Stimulated activated CD4-positive, alpha-beta T cell treated with anti-CD3 and anti-CD28 coated beads, TNF-alpha, amount 100 ng/mL, for 48 hours (primary cell): Measurements from ENCODE around the gene CRYGS.
"Not testable (repeated sequence)": the region's sequence is repeated elsewhere in the genome, so short reads cannot be mapped to it uniquely, and the experiment has no call there.

Experiments used
- DNase-seq, 3 donors: peaks; one replicate each; pipeline ENCODE4 v3.0.0-alpha.2; 2020; ENCODE audit warnings: low read depth in 3 of 3

Gene CRYGS

GRCh38 chr3:186544281-186544680, at the start of gene CRYGS:
Gene CRYGS (minus strand): TSS chr3:186544380. CDS start chr3:186544326, 54 bp downstream.
- no peak for DNase-seq

GRCh38 chr3:186593862-186594261, 49.7 kb upstream of the CRYGS start:
- DNase-seq, result no peak

DNA sequence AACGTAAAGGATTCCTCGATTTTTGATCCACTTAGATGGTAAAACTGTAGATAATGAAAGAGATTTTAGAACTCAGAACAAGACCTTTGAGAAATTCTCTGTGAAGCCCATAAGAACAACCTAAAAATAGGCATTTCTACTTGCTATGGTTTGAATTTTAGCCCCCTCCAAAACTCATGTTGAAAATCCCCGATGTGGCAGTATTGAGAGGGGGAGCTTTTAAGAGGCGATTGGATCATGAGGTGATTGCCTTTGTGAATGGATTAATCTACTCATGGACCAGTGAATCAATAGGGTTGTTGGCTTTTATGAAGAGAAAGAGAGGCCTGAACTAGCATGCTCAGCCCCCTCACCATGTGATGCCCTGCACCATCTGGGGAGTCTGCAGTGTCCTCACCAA, 48.5 kb upstream of the CRYGS start:
- DNase-seq, result no peak

GRCh38 chr3:186590580-186591295, 46.6 kb upstream of the CRYGS start:
- DNase-seq, result no peak

DNA sequence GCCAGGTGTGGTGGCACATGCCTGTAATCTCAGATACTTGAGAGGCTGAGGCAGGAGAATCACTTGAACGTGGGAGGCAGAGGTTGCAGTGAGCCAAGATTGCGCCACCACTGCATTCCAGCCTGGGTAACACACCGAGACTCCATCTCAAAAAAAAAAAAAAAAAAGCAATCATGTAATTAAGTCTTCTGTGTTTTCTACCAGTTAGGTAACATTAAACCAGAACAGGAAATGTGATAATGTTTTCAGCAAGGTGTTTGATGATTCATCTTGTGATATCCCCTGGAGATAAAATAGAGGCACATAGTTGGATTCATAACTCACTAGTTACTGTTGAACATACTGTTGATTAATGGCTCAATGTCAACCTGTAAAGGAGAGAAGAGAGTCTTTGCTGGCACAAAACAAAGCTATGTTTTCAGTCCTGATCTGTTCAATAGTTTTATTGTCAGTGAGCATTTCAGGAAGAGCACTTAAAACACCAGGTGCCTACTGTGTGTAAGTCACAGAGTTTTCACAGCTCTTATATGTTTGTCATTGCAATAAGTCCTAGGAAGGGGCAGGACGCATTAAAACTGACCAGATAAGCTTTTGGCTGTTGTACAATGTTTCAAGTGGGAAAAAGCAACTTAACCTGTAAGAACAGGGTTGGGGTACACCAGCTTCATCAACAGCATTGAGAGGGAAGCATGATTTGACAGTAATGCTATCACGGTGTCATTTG, 45.8 kb upstream of the CRYGS start:
- DNase-seq, result no peak

GRCh38 chr3:186589121-186589520, 44.9 kb upstream of the CRYGS start:
- no peak for DNase-seq

DNA sequence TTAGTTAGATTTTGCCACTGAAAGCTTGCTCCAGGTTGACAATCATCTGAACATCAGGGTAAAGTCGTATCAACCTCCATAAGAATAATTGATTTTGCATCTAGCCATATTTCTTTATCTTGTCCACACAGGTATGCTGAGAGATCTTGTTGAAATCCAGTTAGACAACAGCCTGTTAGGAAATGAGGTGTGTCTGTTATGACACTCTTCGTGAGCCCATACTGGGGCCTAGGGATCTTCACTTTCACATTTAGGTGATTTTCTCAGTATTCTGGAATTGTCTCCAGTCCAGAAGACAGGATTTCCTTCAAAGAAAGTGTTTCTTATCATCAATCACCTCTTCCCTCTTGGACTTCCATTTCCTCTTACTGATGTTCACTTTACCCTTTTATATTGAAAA, 44.5 kb upstream of the CRYGS start:
- DNase-seq, result no peak

DNA sequence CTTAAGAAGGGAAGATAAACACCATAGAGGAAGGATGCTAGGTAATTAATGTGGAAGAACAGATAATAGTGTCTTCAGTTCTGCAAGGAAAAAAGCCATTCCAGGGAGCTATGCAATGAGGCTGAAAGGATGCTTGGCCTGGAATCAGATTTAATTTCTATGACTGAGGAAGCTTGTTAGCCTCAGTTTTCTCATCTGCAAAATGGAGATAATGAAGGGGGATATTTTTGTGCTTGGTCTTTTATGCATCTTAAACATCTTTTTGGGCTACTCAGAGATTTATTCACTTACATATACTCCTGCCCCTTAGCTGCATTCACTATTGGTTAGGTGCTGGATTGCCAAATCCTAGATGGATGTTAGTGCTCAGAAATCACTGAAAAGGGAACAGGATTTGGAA, 43.0 kb upstream of the CRYGS start:
- DNase-seq, result no peak

DNA sequence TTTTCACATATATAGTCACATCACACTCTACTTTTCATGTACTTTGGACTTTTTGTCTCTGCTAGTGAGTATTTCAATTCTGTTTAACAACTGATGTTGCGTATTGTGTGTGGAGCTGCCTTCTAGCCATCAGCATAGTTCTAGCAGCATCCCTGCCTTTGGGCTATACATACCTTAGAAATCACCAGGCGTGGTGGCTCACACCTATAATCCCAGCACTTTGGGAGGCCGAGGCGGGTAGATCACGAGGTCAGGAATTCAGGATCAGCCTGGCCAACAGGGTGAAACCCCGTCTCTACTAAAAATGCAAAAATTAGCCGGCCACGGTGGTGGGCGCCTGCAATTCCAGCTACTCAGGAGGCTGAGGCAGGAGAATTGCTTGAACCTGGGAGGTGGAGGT, 42.1 kb upstream of the CRYGS start:
- not testable (repeated sequence) for DNase-seq

GRCh38 chr3:186583831-186584230, 39.7 kb upstream of the CRYGS start:
- no peak for DNase-seq

DNA sequence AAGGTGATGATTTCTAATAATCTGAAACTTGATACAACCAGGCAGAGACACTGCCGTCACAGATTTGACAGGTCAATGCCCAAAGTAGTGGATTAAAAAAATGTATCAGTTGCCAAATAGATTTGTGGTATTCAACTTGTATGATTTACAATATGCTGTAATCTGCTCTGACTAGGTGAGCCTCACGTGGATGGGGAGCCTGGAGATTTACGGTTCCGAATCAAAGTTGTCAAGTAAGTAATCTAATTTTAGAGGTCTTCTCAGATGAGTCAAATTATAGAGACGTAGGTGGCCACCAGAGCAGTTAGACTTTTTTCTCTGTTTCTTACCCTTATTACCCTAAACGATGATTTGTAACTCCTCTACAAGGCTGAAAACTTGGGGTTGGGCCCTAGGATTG, 38.4 kb upstream of the CRYGS start:
- no peak for DNase-seq

DNA sequence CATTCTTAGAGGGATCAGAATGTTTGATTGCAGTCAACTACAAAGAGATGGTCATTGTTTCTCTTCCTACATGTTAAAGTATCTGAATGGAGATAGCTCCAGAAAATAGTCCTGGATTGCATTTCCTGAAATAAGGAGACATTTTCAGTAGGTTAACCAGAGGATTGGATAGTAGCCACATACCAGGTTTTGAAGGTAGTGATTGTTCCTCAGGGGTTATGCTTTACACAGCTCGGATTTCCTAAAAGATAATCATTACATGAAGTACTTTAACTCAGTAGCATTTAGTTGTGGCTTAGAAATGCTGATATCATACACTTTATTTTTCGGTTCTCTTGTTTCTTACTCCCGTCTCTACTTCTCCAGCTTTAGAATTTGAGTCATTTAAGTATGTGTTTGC, 36.6 kb upstream of the CRYGS start:
- DNase-seq, result no peak

GRCh38 chr3:186577521-186577920, 33.3 kb upstream of the CRYGS start:
- DNase-seq, result no peak

DNA sequence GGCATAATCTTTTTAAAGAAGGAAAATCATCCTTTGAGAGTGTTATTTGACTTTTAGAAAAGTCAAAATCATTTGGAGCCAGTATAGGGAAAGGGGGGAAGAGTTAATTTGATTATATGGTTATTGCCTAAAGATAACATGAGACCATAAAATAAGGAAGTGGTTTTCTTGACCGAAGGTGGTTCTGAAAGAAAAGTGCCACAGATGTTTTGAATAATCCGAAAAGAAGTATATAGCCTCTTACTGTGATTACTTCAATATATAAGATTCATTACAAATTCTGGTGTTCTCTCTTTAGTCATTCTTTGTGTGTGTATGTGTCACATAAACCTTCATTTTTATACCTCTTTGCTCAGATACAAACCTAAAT, 27.4 kb upstream of the CRYGS start:
- no peak for DNase-seq

DNA sequence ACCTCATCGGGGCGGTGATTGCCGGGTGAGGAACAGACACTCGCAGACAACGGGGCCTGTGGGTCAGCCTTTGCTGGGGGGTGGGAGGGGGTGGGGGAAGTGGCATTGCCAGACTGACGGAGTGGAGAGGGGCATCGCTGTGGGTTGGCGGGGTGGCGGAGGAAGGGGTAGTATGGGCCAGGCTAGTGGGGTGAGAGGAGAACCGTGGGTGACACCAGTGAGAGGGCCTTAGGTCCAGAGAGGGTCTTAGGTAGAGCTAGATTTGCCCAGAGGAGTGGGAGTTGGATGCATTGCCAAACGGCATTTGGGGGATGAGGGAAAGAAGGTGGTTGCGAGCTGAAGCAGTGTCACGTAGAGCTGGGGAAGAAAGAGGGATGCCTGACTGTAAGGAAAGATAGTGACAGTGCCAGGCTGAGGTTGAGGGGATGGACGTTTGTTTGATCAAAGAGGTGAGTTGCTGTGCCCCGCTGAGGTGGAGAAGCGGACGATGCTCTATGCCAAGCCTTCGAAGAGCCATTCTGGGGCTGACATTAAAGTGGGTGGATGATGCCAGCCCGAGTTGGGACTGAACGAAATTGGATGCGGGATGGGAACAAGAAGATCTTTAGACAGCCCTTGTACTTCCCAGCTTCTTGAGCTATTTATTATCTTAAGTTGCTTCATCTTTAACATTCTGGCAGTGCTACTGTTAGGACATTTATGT, 26.9 kb upstream of the CRYGS start:
- no peak for DNase-seq

- DNase-seq, result peak; percentile 90 to 98 (median 96)
These were observed 26.1 kb upstream of the CRYGS start, which contains the start of gene DNAJB11 for GRCh38 chr3:186570096-186570940. Gene DNAJB11 (plus strand): TSS chr3:186570720. CDS start chr3:186570898, 178 bp downstream.

GRCh38 chr3:186569779-186570095, 25.6 kb upstream of the CRYGS start:
- no peak for DNase-seq

- not testable (repeated sequence) for DNase-seq
These were observed 25.2 kb upstream of the CRYGS start for GRCh38 chr3:186569361-186569760.

- DNase-seq, result peak; percentile 88 to 90 (median 90)
These were observed 23.1 kb upstream of the CRYGS start, which contains the start of gene TBCCD1 for GRCh38 chr3:186567072-186567921. Gene TBCCD1 (minus strand): TSS chr3:186567339. CDS start chr3:186564329, 3,010 bp downstream.

GRCh38 chr3:186566772-186567071, 22.5 kb upstream of the CRYGS start:
- DNase-seq, result no peak

DNA sequence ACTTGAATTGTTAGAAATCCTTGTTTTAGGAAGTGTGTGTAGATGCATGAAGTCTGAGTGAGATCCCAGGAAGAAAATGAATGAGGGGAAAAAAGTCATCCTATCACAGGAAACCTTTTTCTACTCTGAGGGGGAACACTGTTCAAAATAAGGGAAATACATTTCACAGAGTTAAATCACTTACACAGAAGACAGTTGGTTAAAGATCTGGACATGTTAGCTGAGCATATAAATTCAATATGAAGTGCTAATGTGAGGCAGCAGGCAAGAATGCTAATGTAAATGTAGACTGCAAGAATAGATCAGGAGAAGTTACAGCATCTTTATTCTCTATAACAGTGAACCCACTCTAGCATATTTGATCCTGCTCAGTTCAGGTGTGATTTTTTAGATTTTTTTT, 20.4 kb upstream of the CRYGS start:
- no peak for DNase-seq
